Raji (cell line): Measurements from ENCODE around the gene MEX3A.

ENCODE experiments used
- POLR2A ChIP-seq: IDR thresholded peaks from 2 replicates; pipeline ENCODE4 v1.6.1; 2011; ENCODE audit warnings: low read depth, low read length, control low read depth; ENCODE audit not compliant: insufficient read depth

MEX3A gene, protein sequence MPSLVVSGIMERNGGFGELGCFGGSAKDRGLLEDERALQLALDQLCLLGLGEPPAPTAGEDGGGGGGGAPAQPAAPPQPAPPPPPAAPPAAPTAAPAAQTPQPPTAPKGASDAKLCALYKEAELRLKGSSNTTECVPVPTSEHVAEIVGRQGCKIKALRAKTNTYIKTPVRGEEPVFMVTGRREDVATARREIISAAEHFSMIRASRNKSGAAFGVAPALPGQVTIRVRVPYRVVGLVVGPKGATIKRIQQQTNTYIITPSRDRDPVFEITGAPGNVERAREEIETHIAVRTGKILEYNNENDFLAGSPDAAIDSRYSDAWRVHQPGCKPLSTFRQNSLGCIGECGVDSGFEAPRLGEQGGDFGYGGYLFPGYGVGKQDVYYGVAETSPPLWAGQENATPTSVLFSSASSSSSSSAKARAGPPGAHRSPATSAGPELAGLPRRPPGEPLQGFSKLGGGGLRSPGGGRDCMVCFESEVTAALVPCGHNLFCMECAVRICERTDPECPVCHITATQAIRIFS

DNA sequence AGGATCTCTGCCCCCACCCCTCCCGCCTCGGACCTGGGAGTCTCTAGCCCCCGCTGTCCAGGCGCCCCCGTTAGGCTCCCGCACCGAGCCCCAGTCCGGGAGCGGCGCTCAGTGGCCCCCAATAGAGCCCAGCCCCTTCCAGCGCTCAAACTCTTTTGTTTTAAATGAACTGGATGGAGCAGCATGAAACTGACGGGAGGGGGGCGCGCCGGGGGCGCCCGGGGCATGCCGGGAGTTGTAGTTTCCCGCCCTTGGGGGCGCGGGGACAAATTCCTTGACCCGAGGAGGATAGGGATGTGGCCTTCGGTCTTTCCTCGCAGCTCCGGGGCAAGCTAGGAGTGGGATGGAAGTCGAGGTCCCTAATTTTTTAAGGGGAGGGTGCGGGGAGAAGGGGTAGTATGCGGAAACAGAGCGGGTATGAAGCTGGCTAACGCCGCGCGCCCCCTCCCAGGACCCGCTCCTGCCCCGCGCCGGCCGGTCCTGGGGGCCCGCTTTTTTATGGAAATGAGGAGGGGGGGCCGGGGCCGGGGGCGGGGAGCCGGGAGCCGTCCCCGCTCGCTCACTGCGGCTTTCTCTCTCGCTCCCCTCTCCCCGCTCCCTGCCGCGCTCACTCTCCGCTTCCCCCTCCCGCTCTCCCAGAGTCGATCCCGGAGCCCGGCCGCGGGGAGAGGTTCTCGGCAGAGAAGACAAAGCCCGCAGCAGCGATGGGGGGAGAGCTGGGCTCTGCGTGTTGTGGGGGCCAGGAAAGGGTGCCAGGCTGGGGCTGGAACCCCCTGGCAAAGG is at the start of gene MEX3A:
Gene MEX3A (minus strand): TSS at position 157 of the 783 bp plus-strand sequence. CDS start 467 bp downstream, outside the sequence.
- TF ChIP-seq POLR2A, result no peak

DNA sequence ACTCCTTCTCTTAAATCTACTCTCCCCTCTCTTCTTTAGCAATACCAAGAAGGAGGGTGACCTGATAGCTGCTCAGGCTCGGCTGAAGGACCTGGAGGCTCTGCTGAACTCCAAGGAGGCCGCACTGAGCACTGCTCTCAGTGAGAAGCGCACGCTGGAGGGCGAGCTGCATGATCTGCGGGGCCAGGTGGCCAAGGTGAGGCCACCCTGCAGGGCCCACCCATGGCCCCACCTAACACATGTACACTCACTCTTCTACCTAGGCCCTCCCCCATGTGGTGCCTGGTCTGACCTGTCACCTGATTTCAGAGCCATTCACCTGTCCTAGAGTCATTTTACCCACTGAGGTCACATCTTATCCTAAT is 48.3 kb upstream of the MEX3A start:
- TF ChIP-seq POLR2A, result no peak

DNA sequence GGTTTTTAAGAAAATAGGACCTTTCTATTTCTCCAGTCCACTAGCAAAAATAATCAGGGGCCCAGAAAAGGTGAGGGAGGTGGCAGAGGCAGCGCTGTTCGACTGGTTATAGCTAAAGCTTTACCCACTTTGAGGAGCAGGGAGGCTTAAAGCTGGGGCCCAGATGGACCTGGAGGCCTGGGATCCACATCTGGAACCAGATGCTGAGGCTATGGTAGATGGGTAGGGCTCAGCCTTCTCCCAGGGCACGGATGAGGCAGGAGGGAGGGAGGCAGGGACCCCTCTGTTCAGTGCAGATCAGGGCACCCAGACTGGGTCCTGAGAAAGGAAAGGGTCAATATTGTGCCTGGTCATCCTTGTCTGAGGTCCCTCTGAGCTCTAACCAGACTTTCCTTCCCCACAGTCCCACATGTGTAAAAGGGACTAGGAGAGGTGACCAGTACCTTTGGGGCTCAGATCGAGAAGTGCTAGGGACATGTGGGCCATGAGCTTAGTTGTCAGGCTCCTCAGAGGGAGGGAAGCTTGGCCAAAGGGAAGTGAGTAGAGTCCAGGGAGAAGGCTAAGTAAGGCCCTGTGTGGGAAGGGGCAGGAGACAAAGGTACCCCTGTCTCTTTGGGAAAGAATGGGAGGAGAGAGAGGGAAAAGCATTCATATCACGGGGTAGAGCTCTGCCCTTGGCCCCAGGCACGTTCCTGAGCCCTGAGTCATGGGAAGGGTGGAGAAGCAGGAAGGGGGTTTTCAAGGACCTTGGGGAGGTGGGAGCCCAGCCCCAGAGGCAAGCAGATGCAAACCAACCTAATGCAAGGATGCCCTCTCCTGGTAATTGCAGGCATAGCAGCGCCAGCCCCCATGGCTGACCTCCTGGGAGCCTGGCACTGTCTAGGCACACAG is 47.7 kb upstream of the MEX3A start:
- TF ChIP-seq POLR2A, result no peak

DNA sequence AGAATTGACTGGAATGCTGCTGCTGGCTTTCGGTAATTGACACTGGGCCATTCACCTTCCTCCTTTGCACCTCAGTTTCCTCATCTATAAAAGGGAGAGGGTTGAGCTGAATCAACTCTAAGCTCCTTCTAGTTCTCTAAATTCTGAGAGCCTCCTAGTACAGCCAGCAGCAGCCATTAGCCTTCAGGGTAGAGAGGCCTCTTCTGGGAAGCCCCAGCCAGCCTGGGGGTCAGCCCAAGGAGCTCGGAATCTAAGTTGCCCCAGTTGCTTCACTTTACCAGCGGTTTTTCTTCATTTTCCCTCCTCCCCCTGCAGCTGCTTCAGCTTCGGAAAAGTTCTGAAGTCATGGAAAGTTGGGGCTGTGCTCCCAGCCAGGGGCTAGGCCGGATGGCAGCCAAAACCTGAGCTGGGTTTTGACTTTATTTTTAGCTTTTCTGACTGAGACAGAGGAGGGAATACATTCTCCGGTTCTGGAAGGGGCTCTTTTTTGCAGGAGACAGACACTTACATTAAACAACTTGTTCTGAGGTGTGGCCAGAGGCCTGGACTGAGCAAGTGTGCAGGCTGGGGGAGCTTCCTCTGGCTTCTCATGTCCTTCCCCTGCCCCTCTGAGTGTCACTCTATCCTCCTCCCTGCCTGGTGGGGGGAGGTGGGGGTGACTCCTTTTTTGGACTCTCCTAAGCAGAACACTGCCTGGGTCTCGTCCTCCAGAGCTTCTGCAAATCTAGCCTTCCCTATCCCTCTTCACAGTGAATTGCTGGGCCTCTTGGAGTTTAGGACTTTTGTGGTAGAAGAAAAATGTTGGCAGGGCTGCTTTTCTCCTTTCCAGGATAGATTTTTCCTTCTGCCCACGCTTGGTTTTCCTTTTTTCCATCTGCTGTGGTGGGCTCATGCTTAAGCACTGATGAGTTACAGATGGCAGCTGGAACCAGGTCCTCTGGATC is 46.7 kb upstream of the MEX3A start:
- TF ChIP-seq POLR2A, result no peak

DNA sequence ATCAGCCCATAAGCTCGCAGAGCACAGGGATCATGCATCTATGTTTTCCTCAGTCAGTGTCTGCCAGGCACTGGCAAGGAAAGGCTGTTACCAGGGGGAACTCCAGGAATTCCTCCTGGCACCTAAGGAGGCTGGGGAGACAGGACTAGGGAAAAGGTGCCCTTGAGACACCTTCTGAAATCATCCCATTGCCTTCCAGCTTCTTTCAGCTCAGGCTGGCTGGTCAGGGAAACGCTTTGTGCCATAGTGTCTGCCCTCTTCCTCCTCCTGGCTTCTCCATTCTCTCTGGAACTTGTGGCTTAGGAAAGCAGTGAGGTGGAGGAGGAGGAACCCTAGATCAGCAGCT is 46.0 kb upstream of the MEX3A start:
- no peak for TF ChIP-seq POLR2A

DNA sequence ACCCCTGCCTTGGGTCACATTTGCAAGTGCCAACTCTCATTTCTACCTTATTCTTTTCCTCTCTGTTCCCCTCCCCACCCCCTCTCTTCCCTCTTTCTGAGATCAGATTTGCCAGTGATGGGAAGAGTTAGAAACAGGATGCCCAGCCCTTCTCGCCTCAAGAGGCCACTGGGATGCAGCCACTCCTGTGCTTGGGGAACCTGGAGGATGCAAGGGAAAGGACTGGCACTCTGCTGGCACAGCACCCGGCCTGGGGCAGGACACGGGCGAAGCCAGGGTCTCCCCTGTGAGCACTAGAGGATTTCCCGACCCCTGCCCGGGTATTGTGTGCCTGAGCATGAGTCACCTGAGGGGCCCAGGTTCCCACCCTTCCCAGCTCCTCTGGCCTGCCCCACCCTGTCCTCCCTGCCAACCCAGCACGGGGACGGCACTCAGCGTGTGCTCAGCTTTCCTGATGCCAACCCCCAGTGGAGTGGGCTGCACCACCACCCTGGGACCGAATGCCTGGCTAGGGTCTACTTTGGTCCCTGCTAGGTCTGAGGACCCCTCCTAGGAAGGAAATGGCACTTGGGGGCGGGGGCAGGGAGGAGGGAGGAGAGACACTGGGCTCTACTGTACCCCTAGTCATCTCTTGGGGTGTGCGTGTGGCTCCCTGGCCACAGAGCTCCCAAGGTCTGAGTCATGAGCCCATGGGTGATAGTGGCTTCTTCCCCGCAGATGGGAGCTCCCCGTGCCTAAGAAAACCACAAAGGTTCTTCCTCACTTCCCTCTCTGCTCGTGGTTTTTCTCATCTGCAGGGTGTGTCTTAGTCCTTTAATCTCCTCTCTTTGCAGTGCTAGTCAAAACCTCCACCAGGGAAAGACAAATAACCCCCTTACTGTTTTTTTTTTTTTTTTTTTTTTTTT is 44.6 kb upstream of the MEX3A start:
- TF ChIP-seq POLR2A, result no peak

DNA sequence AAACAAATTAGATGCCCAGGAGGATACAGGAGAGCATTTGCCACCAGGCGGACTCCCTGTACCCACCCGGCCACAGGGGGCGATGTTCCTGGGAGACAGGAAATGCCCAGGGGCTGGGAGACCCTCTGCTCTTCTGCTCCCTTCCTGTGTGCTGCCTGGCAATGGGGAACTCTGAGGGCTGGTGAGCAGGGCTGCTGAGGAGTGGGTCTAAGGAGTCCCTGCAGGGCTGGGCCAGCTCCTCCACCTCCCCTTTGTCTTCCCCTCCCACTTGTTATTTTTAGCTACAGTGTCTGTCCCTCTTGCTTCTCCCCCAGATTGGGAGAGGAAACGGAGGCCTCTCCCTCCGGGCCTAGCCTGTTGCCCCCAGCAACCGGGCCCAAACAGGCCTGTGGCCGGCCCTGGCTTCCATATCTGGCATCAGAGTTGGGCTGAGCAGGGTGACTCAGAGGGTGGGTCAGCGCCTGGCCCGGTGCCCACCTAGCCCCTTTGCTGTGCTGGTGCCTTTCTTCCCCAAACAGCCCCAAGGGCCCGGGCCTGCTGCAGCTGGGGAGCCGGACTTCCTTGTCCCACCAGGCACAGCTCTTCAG is 43.9 kb upstream of the MEX3A start:
- peak; percentile 48; the same call in 1 of the 2 replicates for TF ChIP-seq POLR2A

DNA sequence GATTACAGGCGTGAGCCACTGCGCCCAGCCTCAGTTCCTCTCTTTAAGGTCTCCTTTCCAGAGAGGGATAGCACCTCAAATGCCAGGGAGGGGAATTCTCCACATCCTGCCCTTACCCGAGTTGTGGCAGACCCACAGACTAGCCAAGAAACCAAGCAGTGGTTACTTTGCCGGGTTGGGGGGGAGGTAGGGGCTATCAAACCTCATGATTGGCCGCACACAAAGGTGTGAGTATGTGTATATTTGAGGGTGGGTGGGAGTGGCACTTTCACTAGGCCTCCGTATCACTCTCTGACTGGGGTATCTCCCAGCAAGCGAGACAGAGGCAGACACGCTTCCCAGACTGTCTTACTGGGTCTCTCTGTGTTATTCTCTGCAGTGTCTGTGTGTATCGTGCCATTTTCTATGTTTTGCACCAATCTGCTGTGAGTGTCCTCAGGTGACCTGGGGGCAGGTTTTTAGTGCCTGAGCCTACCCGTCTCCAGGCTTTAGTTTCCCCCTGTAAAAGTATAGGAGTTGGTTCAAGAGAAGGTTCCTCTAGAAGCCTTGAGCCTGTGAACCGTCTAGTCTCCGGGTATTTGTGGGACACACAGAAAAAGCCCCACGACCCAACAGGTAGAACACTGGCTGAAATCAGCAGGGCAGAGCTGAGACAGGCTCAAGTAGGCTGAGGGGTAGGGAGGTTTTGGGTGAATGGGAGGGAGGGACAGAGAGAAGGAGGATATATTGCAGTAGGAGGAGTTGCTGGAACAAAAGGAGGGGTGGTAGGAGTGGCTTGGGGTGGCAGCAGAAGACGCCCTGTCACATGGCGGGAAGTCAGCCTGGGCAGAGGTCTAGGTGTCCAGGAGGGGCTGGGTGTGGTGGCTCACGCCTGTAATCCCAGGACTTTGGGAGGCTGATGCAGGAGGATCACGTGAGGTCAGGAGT is 42.6 kb upstream of the MEX3A start:
- TF ChIP-seq POLR2A, result no peak

DNA sequence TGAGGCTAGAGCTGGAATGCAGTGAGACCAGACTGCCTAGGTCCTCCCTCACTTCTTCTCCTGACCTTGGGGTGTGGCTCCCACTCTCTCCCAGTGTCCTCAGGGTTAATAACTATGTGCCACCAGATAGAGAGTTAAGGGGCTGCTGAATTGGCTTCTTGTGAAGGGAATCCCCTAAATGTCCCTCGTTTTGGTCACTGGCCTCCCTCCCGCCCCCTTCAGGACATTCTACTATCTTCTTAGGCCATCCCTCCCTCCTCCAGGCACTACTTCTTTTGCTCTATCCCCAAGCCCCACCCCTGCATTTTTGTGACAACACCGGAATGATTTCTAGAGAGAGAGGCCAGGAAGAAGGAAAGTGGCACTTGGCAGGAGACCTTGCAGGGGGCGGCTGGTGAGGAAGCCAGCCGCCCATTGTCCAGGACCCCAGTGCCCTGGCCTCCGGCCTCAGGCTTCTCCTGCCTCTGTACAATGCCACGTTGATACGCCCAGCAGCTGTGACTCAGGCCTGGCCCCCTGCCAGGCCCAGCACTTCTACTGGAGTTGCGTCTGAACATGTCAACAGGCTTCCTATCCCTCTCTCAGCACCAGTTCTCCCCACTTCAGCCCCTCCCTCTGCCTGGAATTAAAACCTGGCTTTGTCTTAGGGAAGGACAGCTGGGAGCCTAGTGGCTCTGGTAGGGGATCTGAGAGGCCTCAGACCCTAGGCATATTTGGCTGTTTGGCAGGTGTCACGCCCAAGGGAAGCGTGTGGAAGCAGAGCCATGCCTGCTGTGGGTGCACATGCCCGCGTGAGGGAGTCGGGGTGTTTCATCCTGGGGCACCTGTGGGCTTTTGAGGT is 41.3 kb upstream of the MEX3A start:
- no peak for TF ChIP-seq POLR2A

DNA sequence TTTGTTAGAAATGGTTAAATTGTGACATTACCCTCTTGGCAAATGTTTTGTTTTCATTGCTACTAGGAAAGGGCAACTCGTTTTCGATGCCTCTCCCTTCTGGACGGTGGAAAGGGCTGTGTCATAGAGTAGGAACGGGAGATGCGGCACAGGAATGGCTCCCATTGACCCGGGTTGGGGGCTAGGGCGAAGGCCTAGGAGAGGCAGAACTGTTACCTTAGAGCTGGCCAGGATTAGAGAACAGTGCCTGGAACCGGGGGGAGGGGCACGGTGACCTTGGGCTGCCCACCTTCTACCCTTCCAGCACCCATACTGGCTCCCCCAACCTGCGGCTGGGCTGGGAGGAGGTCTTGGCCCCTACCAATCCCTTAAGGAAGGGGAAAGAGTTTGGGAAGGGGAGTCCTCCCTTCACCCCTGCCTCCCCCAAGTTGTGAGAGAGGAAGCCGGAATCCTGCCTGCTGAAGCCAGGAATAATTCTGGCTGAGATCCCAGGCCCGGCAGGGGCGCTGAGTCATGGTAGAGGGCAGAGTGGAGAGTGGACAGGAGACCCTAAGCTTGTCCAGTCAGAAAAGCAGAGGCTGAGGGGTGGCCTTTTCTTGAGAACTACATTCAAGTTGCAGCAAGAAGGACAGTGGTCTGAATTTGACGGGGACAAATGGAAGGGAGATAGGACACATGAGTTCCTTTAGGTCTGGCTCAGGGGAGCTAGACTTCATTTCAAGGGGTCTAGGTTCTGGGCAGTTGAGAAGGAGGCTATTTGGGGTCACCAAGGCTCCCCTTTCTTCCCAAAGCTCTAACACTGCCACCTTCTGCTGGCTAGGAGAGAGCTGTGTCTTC is 40.5 kb upstream of the MEX3A start:
- no peak for TF ChIP-seq POLR2A
